Hepatocyte (in vitro differentiated cells): ENCODE measurements around the gene APEX1.

Experiments
- CTCF ChIP-seq: fragments of 200-600 bp; sonication (generic); IDR thresholded peaks from 2 replicates; pipeline ENCODE4 v1.5.1; 2016; ENCODE audit warnings: antibody characterized with exemption, mild to moderate bottlenecking; ENCODE audit not compliant: poor library complexity
- EZH2 ChIP-seq: fragments of 200-600 bp; sonication (generic); IDR thresholded peaks from 2 replicates; pipeline ENCODE4 v1.6.1; 2016; ENCODE audit warnings: antibody characterized with exemption, mild to moderate bottlenecking, borderline replicate concordance
- EZH2phosphoT487 ChIP-seq: fragments of 200-600 bp; sonication (generic); IDR thresholded peaks from one replicate; pipeline ENCODE4 v1.6.1; 2018; ENCODE audit warnings: antibody characterized with exemption, mild to moderate bottlenecking, low read depth, moderate library complexity; ENCODE audit not compliant: unreplicated experiment, severe bottlenecking

GRCh38 chr14:20418501-20418909 lies 36.5 kb upstream of the APEX1 start:
- TF ChIP-seq CTCF (no peak), EZH2 (no peak), EZH2phosphoT487 (no peak)
